G401 (cell line): ENCODE measurements around the gene GPR160. TPM values are rescaled to one million over a fixed set of nuclear protein-coding genes. Genes with fewer than 3 reads are reported as not detected.

Experiments
- DNase-seq: peaks from one replicate; pipeline ENCODE4 v3.0.0-alpha.2; 2015; ENCODE audit warnings: low spot score
- in situ Hi-C: cut with HindIII; loops from 2 replicates; pipeline ENCODE4 v1.10.0; 2016; ENCODE audit warnings: low sequenced_read_pairs, mixed read lengths
- total RNA-seq: library from RNA; depleted of rRNA; stranded (reverse); fragments of >200 nt; shearing (Covaris generic); gene quantifications from 2 replicates; pipeline ENCODE4 v1.2.3, GENCODE V29; 2014

The GPR160 gene
- total RNA-seq, 1 experiment from 2014 or later, result 4.2 TPM

GRCh38 chr3:170024581-170024980, 13.2 kb upstream of the GPR160 start:
- no peak for DNase-seq
- in situ Hi-C loops, result no loop called here

DNA sequence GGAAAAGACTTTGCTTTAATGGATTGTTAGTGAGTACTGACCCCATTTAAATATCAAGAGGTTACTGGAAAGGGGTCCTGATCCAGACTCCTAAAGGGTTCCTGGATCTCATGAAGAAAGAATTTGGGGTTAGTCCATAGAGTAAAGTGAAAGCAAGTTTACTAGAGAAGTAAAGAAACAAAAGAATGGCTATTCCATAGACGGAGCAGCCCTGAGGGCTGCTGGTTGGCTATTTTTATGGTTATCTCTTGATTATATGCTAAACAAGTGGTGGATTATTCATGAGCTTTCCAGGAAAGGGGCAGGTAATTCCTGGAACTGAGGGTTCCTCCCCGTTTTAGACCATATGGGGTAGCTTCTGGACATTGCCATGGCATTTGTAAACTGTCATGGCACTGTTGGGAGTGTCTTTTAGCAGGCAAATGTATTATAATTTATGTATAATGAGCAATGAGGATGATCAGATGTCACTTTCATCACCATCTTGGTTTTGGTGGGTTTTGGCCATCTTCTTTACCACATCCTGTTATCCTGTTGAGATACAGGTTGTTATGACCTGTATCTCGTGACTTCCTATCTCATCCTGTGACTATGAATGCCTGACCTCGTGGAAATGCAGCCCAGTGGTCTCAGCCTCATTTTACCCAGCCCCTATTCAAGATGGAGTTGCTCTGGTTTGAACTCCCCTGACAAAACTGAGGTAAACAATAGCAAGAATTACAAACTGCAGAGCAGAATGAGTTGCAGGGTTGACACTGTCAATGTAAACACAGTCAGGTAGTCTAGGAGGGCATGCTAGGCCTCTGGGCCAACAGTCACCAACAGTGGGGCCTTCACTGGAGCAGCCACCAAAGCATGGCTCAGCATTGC, 10.3 kb upstream of the GPR160 start:
- DNase-seq, result no peak
- in situ Hi-C loops, result no loop called here

- no peak for DNase-seq
- in situ Hi-C loops, result no loop called here
These were observed 4.3 kb upstream of the GPR160 start for GRCh38 chr3:170033489-170033888.

DNA sequence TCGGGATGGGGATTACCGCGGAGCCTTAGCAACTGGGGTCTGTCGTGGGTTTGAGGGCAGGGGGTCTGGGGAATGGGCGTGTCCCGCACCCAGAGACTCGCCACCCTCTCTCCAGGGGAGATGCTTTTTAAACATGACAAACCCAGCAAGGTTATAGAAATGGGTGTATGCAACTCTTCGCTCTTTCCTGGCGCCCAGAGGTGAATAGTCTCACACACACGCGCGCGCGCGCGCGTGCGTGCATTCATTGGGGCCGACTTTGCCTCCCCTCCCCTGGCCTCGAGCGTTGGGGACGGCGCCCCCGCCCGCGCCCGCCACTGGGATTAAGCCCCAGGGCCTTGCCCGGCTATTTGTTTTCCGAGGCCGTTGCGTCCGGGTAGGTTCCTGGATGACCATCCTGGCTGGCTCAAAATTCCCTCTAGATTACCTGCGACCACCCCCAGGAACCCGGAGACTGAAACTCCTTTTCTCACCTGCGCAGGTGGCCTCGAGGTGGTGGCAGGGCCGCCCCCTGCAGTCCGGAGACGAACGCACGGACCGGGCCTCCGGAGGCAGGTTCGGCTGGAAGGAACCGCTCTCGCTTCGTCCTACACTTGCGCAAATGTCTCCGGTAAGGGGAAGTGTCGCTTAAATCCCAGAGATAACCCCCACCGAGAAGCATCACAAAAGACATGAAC, 777 bp downstream of the GPR160 start:
- in situ Hi-C loops, result no loop called here
- DNase-seq, result no peak

DNA sequence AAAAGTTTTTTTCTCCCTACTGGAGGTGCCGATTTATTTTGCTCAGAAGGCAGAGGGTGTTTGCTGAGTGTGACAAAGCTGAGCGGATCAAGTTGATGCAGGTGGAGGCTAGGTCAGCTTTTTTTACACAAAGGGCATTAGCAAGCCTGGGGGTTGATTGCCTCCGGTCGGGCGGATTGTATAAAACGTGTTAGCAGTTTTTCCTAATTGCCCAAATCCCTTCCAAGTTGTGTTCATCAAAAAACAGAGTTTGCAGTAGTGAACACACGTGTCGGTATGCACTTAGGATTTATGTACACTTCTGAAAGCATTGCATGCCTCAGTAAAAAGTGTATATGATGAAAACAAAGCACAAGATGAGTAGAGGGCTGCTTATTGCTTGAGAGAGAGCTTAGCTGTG, 2.6 kb downstream of the GPR160 start:
- in situ Hi-C loops, result no loop called here
- no peak for DNase-seq

DNA sequence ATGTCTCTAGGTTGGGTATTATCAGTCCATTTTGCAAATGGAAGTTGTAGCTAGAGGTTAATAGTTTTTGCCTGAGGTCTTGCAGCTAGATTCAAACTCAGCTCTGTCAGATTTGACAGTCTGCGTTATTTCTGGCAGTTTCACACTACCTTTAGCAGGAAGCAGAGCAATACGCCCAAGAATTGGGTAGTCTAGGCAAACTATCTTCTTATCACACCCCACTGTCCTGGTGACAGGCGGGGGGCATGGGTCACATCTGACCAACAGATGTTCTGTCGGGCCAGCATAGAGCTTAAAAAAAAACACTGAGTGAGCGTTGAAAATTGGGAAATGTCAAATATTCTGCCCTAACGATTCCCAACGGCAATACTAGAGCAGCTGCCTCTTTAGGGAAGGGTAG, 5.7 kb downstream of the GPR160 start:
- in situ Hi-C loops, result no loop called here

DNA sequence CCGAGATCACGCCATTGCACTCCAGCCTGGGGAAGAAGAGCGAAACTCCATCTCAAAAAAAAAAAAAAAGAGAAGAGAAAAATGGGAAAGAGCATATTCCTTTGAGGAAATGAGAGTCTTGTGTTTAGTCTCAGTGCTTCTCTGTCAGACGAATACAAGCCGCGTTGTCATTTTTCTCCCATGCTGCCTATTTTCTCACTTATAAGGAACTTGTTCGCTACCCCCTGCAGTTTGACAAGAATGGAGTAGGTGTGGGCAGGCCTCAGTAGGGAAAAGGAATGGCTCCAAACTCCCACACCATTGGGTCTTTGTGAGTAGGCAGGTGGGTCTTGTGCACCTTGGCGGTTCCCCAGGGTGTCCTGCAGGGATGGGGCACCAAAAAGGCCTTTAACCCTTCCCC, 6.5 kb downstream of the GPR160 start:
- in situ Hi-C loops, result no loop called here
- DNase-seq, result no peak

More for the DNA sequence above, 5.7 kb downstream of the GPR160 start:
- no peak for DNase-seq

DNA sequence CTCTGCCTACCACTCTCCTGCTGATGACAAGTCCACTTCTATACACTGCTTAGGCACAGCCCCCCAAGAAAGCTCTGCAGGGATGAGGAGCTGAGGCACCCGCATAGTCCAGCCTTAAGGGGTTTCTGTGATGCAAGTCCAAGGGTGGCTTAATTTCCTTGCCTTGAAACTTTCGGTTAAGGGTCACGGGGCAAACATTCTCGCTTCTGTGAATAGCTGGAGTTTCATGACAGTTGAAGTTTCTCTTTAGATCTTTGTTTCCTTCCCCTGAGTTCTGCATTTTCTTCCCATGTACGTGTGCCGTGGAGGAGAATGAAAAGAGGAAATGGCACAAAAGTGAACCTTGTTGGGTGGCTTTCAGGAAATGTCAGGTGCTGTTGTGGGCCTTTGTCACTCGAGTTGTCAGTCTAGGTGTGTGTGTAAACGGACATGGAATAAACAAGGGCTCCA, 7.0 kb downstream of the GPR160 start:
- in situ Hi-C loops, result no loop called here
- DNase-seq, result no peak

DNA sequence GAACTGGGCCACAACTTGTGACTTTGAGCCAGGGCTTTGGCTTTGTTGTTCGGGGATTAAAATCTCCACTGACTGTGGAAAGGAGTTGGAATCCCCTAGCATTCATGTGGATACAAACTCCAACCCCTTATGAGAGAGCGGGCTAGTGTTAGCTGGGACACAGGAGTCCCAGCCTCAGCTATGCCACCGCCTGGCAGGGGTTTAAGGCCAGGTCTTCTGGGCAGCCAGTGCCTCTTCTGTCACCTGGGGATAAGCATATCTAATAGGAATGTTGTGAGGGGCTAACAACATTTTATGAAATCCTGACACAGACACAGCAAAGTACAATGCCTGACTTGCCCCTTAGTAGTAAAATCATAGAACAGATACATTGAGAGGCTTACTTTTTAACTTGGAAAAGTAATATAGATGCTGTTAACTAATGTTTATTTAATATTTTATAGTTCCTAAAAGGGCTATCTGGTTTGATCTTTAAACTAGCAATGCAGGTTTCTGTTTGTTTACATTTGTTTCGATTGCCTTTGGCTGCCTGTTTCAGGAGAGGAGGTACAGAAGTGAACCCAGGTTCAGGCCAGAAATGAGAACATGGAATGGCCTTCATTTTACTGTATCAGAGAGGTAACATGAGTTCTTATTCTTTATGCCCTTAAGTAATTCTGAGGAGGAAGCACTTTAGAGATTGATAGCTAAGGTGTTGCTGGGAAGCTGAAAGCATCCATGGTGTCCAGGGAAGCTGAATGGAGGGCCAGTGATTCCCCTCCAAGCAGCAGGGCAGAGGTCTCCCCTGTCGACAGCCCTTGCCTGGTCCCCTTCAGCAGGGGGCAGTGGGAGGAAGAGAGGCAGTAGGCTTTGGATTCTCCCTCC, 8.7 kb downstream of the GPR160 start:
- DNase-seq, result no peak
- in situ Hi-C loops, result no loop called here

DNA sequence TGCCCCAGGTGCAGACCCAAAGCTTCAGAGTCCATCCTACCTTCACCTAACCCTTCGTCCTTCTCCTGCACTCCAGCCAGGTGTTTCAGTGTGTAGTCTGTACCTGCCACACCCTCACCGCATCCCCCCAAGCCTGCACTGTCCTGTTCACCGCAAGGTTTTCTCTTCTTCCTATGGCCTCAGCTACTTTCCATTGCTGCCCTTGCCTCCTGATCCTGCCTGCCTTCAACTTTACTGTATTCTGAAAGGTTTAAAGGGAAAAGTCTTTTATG, 9.3 kb downstream of the GPR160 start:
- in situ Hi-C loops, result no loop called here
- DNase-seq, result no peak

DNA sequence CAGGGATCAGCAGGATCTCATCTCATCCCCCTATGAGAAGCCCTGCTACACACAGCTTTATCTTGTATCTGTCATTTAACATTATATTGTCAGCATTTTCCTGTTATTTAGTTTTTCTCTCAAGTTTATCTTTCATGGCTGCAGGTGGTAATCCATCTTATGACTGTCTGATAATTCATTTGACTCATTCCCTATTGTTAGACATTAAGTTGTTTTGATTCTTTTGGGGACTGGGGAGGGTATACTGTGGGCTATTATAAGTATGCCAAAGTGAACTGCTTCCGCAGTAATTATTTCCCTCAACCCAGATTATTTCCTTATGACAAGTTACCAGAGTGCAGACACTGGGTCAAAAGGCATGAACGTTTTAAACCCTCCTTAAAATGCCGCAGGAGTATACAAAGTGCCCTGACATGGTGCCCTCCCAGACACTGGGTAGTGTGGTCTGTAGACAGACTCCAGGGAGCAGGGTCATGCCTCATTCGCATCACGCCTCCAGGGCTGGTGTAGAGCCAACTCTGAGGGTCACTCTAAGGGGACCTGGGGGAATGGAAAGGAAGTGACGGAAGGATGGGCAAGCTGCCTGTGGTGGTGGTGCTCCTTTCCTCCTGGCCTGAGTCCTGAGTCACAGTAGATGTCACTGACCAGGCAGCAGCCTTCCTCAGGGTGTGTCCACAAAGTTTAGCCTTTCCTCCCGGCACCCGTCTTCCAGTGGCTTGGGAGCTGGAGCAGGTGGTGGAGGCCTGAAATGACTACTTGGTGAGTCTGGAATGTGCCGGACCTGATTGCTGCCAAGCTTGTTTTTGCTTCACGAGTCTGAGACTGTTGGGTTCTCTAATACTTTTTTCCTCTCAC, 11.6 kb downstream of the GPR160 start:
- in situ Hi-C loops, result no loop called here
- no peak for DNase-seq

GRCh38 chr3:170050753-170051152, 13.0 kb downstream of the GPR160 start:
- no peak for DNase-seq
- in situ Hi-C loops, result no loop called here

DNA sequence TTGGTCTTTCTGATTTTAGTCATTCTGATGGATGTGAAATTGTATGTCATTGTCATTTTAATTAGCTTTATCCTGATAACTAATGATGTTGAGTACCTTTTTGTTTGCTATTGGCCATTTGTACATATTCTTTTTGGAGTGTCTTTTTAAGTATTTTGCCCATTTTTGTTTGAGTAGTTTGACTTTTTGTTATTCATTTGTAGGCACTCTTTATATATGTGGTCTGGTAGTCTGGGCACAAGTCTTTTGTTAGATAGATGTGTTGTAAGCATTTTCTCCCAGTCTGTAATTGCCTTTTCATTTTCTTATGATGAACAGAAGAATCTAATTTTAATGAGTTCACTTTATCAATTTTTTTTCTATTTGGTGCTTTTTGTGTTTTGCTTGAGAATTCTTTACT, 14.6 kb downstream of the GPR160 start:
- in situ Hi-C loops, result no loop called here
- no peak for DNase-seq

- in situ Hi-C loops, result no loop called here
These were observed 16.4 kb downstream of the GPR160 start for GRCh38 chr3:170054204-170054603.

GRCh38 chr3:170055209-170055608, 17.4 kb downstream of the GPR160 start:
- in situ Hi-C loops, result no loop called here
- no peak for DNase-seq

More at GRCh38 chr3:170054204-170054603, 16.4 kb downstream of the GPR160 start:
- no peak for DNase-seq

- no peak for DNase-seq
- in situ Hi-C loops, result no loop called here
These were observed 19.1 kb downstream of the GPR160 start for GRCh38 chr3:170056710-170057454.

GRCh38 chr3:170057550-170057949, 19.8 kb downstream of the GPR160 start:
- no peak for DNase-seq
- in situ Hi-C loops, result no loop called here

- in situ Hi-C loops, result no loop called here
- no peak for DNase-seq
These were observed 20.3 kb downstream of the GPR160 start for GRCh38 chr3:170058127-170058526.
